ENCODE measurements around the gene CAB39L.

- TF ChIP-seq, protein P1, sequence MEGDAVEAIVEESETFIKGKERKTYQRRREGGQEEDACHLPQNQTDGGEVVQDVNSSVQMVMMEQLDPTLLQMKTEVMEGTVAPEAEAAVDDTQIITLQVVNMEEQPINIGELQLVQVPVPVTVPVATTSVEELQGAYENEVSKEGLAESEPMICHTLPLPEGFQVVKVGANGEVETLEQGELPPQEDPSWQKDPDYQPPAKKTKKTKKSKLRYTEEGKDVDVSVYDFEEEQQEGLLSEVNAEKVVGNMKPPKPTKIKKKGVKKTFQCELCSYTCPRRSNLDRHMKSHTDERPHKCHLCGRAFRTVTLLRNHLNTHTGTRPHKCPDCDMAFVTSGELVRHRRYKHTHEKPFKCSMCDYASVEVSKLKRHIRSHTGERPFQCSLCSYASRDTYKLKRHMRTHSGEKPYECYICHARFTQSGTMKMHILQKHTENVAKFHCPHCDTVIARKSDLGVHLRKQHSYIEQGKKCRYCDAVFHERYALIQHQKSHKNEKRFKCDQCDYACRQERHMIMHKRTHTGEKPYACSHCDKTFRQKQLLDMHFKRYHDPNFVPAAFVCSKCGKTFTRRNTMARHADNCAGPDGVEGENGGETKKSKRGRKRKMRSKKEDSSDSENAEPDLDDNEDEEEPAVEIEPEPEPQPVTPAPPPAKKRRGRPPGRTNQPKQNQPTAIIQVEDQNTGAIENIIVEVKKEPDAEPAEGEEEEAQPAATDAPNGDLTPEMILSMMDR (IDR thresholded peaks at IDR 0.05; ENCODE audit: insufficient read depth, low read length, poor library complexity, severe bottlenecking) = no peak
- TF ChIP-seq EZH2phosphoT487 (conservative IDR thresholded peaks at IDR 0.05; ENCODE audit: low read length) = no peak
Observed at GRCh38 chr13:49443704-49444523, at the start of gene CAB39L, which contains the start of gene SETDB2.
